NB4 (cell line): ENCODE results near the gene NT5DC1.

Source experiments
- CTCF ChIP-seq: IDR thresholded peaks from one replicate; pipeline ENCODE4 v1.5.1; 2012; ENCODE audit warnings: low read depth, low read length
- TF ChIP-seq, protein P1 (sequence below): IDR thresholded peaks from 2 replicates; pipeline ENCODE4 v1.6.1; 2011; ENCODE audit warnings: low read depth, low read length

GRCh38 chr6:116102873-116103272 is 2.2 kb downstream of the NT5DC1 start:
- no peak for TF ChIP-seq CTCF
- TF ChIP-seq, protein P1, sequence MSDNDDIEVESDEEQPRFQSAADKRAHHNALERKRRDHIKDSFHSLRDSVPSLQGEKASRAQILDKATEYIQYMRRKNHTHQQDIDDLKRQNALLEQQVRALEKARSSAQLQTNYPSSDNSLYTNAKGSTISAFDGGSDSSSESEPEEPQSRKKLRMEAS: no peak
